ENCODE results near the gene PDE6H. TPM values are rescaled to one million over a fixed set of nuclear protein-coding genes. Genes with fewer than 3 reads are reported as not detected.

Gene PDE6H
- polyA plus RNA-seq, 1 donor (not counting 4 experiments of a cell fraction or from before 2014, with no cell fraction given), result not detected

DNA sequence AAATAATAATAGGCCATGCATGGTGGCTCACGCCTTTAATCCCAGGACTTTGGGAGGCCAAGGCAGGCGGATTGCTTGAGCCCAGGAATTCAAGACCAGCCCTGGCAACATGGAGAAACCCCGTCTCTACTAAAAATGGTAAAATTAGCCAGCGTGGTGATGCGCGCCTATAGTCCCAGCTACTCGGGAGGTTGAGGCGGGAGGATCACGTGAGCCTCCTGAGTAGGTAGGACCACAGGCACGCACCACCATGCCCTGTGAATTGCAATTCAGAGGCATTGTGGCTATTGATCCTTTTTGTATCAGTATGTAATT lies 13.8 kb upstream of the PDE6H start:
- peaks cover 0 to 1% of the 10 kb centered on the region in 2 experiments for H3K36me3 ChIP-seq (ENCODE audit: control insufficient read depth in 2 of 2, extremely low read depth in 1 of 2, insufficient read depth in 2 of 2, low read length in 2 of 2)
- no peak overlapping the region for H3K9ac ChIP-seq (ENCODE audit: control insufficient read depth, extremely low read depth, insufficient read depth, low read length)
- no peaks in the 10 kb centered on the region for H3K9me1 ChIP-seq (ENCODE audit: control insufficient read depth, extremely low read depth, insufficient read depth, low read length)
- dilution Hi-C loops (cut with MboI; ENCODE audit: extremely low pct_ligation_motif_present, low sequenced_read_pairs), result no loop called here
- H3K4me2 ChIP-seq (ENCODE audit: control insufficient read depth, extremely low read depth, insufficient read depth, low read depth, low read length), result no peak overlapping the region
- H3K9me3 ChIP-seq (ENCODE audit: control insufficient read depth, low read depth, low read length), result no peaks in the 10 kb centered on the region
- H3K79me2 ChIP-seq (ENCODE audit: control insufficient read depth, insufficient read depth, low read length), result peaks cover 24% of the 10 kb centered on the region
- H3K4me1 ChIP-seq (ENCODE audit: control insufficient read depth, extremely low read depth, insufficient read depth, low read length), result peaks cover 22% of the 10 kb centered on the region
- FAIRE-seq (no peak), DNase-seq (ENCODE audit: low read depth, low spot score) (no peak)
- no peaks in the 10 kb centered on the region for H3K27me3 ChIP-seq (ENCODE audit: control insufficient read depth, extremely low read depth, insufficient read depth, low read length)
- H3K27ac ChIP-seq (ENCODE audit: control insufficient read depth, insufficient read depth, low read length), result no peak overlapping the region
- no peak for TF ChIP-seq EZH2 (IDR thresholded peaks at IDR 0.05; ENCODE audit: low read length)
- TF ChIP-seq, protein P1, sequence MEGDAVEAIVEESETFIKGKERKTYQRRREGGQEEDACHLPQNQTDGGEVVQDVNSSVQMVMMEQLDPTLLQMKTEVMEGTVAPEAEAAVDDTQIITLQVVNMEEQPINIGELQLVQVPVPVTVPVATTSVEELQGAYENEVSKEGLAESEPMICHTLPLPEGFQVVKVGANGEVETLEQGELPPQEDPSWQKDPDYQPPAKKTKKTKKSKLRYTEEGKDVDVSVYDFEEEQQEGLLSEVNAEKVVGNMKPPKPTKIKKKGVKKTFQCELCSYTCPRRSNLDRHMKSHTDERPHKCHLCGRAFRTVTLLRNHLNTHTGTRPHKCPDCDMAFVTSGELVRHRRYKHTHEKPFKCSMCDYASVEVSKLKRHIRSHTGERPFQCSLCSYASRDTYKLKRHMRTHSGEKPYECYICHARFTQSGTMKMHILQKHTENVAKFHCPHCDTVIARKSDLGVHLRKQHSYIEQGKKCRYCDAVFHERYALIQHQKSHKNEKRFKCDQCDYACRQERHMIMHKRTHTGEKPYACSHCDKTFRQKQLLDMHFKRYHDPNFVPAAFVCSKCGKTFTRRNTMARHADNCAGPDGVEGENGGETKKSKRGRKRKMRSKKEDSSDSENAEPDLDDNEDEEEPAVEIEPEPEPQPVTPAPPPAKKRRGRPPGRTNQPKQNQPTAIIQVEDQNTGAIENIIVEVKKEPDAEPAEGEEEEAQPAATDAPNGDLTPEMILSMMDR (optimal IDR thresholded peaks at IDR 0.05 in 1 of 3, IDR thresholded peaks at IDR 0.05 in 1 of 3, conservative IDR thresholded peaks at IDR 0.05 in 1 of 3; ENCODE audit: extremely low read depth in 1 of 3, insufficient read depth in 2 of 3, low read length in 3 of 3), result no peak
- H3K4me3 ChIP-seq (ENCODE audit: control insufficient read depth in 2 of 3, extremely low read depth in 1 of 3, insufficient read depth in 2 of 3, low read depth in 1 of 3, low read length in 3 of 3), result no peak overlapping the region
- H4K20me1 ChIP-seq (ENCODE audit: control insufficient read depth, extremely low read depth, insufficient read depth, low read length), result no peaks in the 10 kb centered on the region
- H2AFZ ChIP-seq (ENCODE audit: control insufficient read depth, low read length), result no peak overlapping the region

DNA sequence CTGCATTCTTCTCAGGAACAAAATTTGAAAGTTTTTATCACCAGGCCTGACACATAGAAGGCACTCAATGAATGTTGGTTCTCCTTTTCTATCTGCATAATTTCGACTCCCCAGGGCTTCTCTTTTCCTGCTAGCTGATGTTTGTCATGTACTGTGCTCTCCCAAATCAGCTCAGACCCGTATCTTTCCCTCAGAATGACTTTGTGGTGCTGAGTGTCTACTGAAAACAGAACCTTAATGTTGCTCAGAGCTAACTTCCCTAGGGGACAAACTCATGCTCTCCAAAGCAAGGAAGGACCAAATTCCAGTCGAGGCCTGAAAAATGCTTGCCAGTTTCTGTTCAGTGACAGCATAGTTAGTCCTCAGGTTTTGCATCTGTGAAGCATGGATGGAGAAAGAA lies 13.4 kb upstream of the PDE6H start:
- H3K4me3 ChIP-seq (ENCODE audit: control insufficient read depth in 2 of 3, extremely low read depth in 1 of 3, insufficient read depth in 2 of 3, low read depth in 1 of 3, low read length in 3 of 3), result no peak overlapping the region
- no peaks in the 10 kb centered on the region for H3K27me3 ChIP-seq (ENCODE audit: control insufficient read depth, extremely low read depth, insufficient read depth, low read length)
- FAIRE-seq, result peak; percentile 71
- H2AFZ ChIP-seq (ENCODE audit: control insufficient read depth, low read length), result no peak overlapping the region
- peaks cover 21% of the 10 kb centered on the region for H3K79me2 ChIP-seq (ENCODE audit: control insufficient read depth, insufficient read depth, low read length)
- no peaks in the 10 kb centered on the region for H4K20me1 ChIP-seq (ENCODE audit: control insufficient read depth, extremely low read depth, insufficient read depth, low read length)
- no peak overlapping the region for H3K4me2 ChIP-seq (ENCODE audit: control insufficient read depth, extremely low read depth, insufficient read depth, low read depth, low read length)
- H3K27ac ChIP-seq (ENCODE audit: control insufficient read depth, insufficient read depth, low read length), result no peak overlapping the region
- H3K36me3 ChIP-seq (ENCODE audit: control insufficient read depth in 2 of 2, extremely low read depth in 1 of 2, insufficient read depth in 2 of 2, low read length in 2 of 2), result no peaks in the 10 kb centered on the region
- TF ChIP-seq EZH2 (IDR thresholded peaks at IDR 0.05; ENCODE audit: low read length), result no peak
- TF ChIP-seq, protein P1 (optimal IDR thresholded peaks at IDR 0.05 in 1 of 3, IDR thresholded peaks at IDR 0.05 in 1 of 3, conservative IDR thresholded peaks at IDR 0.05 in 1 of 3; ENCODE audit: extremely low read depth in 1 of 3, insufficient read depth in 2 of 3, low read length in 3 of 3), result no peak
- no peak overlapping the region for H3K9ac ChIP-seq (ENCODE audit: control insufficient read depth, extremely low read depth, insufficient read depth, low read length)
- no peaks in the 10 kb centered on the region for H3K9me1 ChIP-seq (ENCODE audit: control insufficient read depth, extremely low read depth, insufficient read depth, low read length)
- dilution Hi-C loops (cut with MboI; ENCODE audit: extremely low pct_ligation_motif_present, low sequenced_read_pairs), result no loop called here
- H3K4me1 ChIP-seq (ENCODE audit: control insufficient read depth, extremely low read depth, insufficient read depth, low read length), result peaks cover 22% of the 10 kb centered on the region
- no peaks in the 10 kb centered on the region for H3K9me3 ChIP-seq (ENCODE audit: control insufficient read depth, low read depth, low read length)
- no peak for DNase-seq (ENCODE audit: low read depth, low spot score)

All from keratinocyte (primary cell).